ENCODE measurements around the gene WDFY3.

WDFY3 gene

DNA sequence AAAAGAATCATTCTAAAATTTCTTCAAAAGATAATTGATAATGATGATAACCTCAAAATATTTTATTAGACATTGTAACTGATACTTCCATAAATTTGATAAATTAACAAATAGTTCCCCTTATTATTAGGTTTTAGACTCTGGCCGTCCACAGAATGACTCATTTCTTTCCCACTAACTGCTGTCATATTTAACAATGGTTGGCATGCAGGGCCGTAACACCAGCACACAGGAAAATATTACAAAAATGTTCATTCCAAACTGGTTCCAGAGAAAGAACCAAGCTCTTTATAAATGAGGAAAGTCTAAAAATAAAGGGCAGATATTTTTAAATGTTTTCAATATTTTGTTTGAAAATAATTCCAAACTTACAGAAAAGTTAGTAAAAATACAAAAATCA is 28.2 kb downstream of the WDFY3 start:
- TF ChIP-seq CTCF (IDR thresholded peaks at IDR 0.05; ENCODE audit: insufficient read depth, low read length, poor library complexity, severe bottlenecking) (no peak), EZH2phosphoT487 (conservative IDR thresholded peaks at IDR 0.05; ENCODE audit: low read length) (no peak)
- no peak overlapping the region for H3K27ac ChIP-seq (ENCODE audit: low read depth, low read length)
- H3K79me2 ChIP-seq (ENCODE audit: insufficient read depth, low read length) = no peaks in the 10 kb centered on the region

DNA sequence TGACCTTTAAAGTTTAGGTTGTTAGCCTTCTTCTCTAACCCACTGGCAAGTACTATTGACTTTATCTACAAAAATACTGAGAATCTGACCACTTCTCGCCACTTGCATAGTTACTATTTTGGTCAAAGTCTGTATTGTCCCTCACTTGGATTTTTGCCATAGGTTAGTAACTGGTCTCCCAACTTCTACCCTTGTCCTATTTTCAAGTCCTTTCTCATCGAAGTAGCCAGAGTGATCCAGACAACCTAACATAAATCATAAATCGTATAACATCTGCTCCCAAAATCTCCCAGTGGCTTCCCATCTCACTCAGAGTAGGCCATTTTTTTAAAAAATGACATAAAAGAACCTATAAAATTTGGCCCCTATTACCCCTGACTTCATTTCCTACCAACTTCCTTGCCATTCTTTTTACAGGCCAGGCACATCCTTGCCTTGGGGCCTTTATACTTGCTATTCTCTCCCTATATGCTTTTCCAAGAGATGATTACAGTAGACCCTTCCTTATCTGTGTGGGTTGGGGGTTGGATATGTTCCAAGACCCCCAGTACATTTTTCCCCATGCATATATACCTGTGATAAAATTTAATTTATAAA is 29.0 kb downstream of the WDFY3 start:
- Histone ChIP-seq H3K9me2 (replicated peaks; ENCODE audit: insufficient read depth, low read length) (no peaks in the 10 kb centered on the region), H3K36me3 (ENCODE audit: low read length) (no peaks in the 10 kb centered on the region), H2AFZ (ENCODE audit: low read depth, low read length, severe bottlenecking) (no peak overlapping the region), H3K9ac (ENCODE audit: low read length) (no peak overlapping the region), H3K4me3 (ENCODE audit: insufficient read depth, low read length, poor library complexity, severe bottlenecking) (no peak overlapping the region), H3K4me2 (ENCODE audit: low read depth, low read length, poor library complexity, severe bottlenecking) (no peak overlapping the region), H3F3A (ENCODE audit: insufficient read depth) (no peaks in the 10 kb centered on the region), H4K20me1 (ENCODE audit: low read depth, low read length) (no peaks in the 10 kb centered on the region), H3K9me3 (ENCODE audit: insufficient read depth, low read length) (no peaks in the 10 kb centered on the region), H3K27ac (ENCODE audit: low read depth, low read length) (no peak overlapping the region), H3K79me2 (ENCODE audit: insufficient read depth, low read length) (no peaks in the 10 kb centered on the region), H3K27me3 (ENCODE audit: low read length) (no peaks in the 10 kb centered on the region)
- TF ChIP-seq CTCF (IDR thresholded peaks at IDR 0.05; ENCODE audit: insufficient read depth, low read length, poor library complexity, severe bottlenecking) = no peak
- no peak for TF ChIP-seq EZH2phosphoT487 (conservative IDR thresholded peaks at IDR 0.05; ENCODE audit: low read length)

More for the DNA sequence above, 28.2 kb downstream of the WDFY3 start:
- no peaks in the 10 kb centered on the region for H3F3A ChIP-seq (ENCODE audit: insufficient read depth)
- H4K20me1 ChIP-seq (ENCODE audit: low read depth, low read length) = no peaks in the 10 kb centered on the region
- no peaks in the 10 kb centered on the region for H3K27me3 ChIP-seq (ENCODE audit: low read length)
- no peak overlapping the region for H3K4me2 ChIP-seq (ENCODE audit: low read depth, low read length, poor library complexity, severe bottlenecking)
- no peaks in the 10 kb centered on the region for H3K9me3 ChIP-seq (ENCODE audit: insufficient read depth, low read length)
- H3K9me2 ChIP-seq (replicated peaks; ENCODE audit: insufficient read depth, low read length) = no peaks in the 10 kb centered on the region
- no peaks in the 10 kb centered on the region for H3K36me3 ChIP-seq (ENCODE audit: low read length)
- no peak overlapping the region for H2AFZ ChIP-seq (ENCODE audit: low read depth, low read length, severe bottlenecking)
- H3K9ac ChIP-seq (ENCODE audit: low read length) = no peak overlapping the region
- no peak overlapping the region for H3K4me3 ChIP-seq (ENCODE audit: insufficient read depth, low read length, poor library complexity, severe bottlenecking)

- no peaks in the 10 kb centered on the region for H3K79me2 ChIP-seq (ENCODE audit: insufficient read depth, low read length)
- no peak overlapping the region for H3K4me2 ChIP-seq (ENCODE audit: low read depth, low read length, poor library complexity, severe bottlenecking)
- no peak for TF ChIP-seq EZH2phosphoT487 (conservative IDR thresholded peaks at IDR 0.05; ENCODE audit: low read length)
- TF ChIP-seq CTCF (IDR thresholded peaks at IDR 0.05; ENCODE audit: insufficient read depth, low read length, poor library complexity, severe bottlenecking) = no peak
- no peaks in the 10 kb centered on the region for H3K36me3 ChIP-seq (ENCODE audit: low read length)
- no peak overlapping the region for H3K27ac ChIP-seq (ENCODE audit: low read depth, low read length)
- no peak overlapping the region for H3K4me3 ChIP-seq (ENCODE audit: insufficient read depth, low read length, poor library complexity, severe bottlenecking)
- H3F3A ChIP-seq (ENCODE audit: insufficient read depth) = no peaks in the 10 kb centered on the region
- H3K9me3 ChIP-seq (ENCODE audit: insufficient read depth, low read length) = no peaks in the 10 kb centered on the region
- no peaks in the 10 kb centered on the region for H3K27me3 ChIP-seq (ENCODE audit: low read length)
- H4K20me1 ChIP-seq (ENCODE audit: low read depth, low read length) = no peaks in the 10 kb centered on the region
- no peaks in the 10 kb centered on the region for H3K9me2 ChIP-seq (replicated peaks; ENCODE audit: insufficient read depth, low read length)
- H2AFZ ChIP-seq (ENCODE audit: low read depth, low read length, severe bottlenecking) = no peak overlapping the region
- H3K9ac ChIP-seq (ENCODE audit: low read length) = no peak overlapping the region
These were observed 30.4 kb downstream of the WDFY3 start for GRCh38 chr4:84936123-84936522.

Measured in SU-DHL-6 (cell line).